ENCODE results near the gene WRNIP1.

WRNIP1 gene

GRCh38 chr6:2780102-2780737 is 15.0 kb downstream of the WRNIP1 start:
- H3K36me3 ChIP-seq = peaks cover 61% of the 10 kb centered on the region

GRCh38 chr6:2781685-2782355 is 16.6 kb downstream of the WRNIP1 start:
- Histone ChIP-seq H3K36me3 (peaks cover 51% of the 10 kb centered on the region), H3K4me3 (ENCODE audit: low read depth, low read length) (no peak overlapping the region), H3K27ac (no peak overlapping the region), H3K27me3 (ENCODE audit: insufficient read depth, low read depth, severe bottlenecking) (no peaks in the 10 kb centered on the region), H3K9me3 (ENCODE audit: severe bottlenecking) (no peaks in the 10 kb centered on the region)
- no peak for TF ChIP-seq CTCF (IDR thresholded peaks at IDR 0.05; ENCODE audit: low read depth, low read length)
- no peak for DNase-seq

More at GRCh38 chr6:2780102-2780737, 15.0 kb downstream of the WRNIP1 start:
- Histone ChIP-seq H3K4me3 (ENCODE audit: low read depth, low read length) (no peak overlapping the region), H3K27me3 (ENCODE audit: insufficient read depth, low read depth, severe bottlenecking) (no peaks in the 10 kb centered on the region), H3K9me3 (ENCODE audit: severe bottlenecking) (no peaks in the 10 kb centered on the region), H3K27ac (no peak overlapping the region)
- no peak for DNase-seq
- TF ChIP-seq CTCF (IDR thresholded peaks at IDR 0.05; ENCODE audit: low read depth, low read length) = no peak

- TF ChIP-seq CTCF (IDR thresholded peaks at IDR 0.05; ENCODE audit: low read depth, low read length) = no peak
- H3K27ac ChIP-seq = no peak overlapping the region
- H3K4me3 ChIP-seq (ENCODE audit: low read depth, low read length) = no peak overlapping the region
- no peaks in the 10 kb centered on the region for H3K27me3 ChIP-seq (ENCODE audit: insufficient read depth, low read depth, severe bottlenecking)
- H3K36me3 ChIP-seq = peaks cover 56% of the 10 kb centered on the region
- DNase-seq = no peak
- H3K9me3 ChIP-seq (ENCODE audit: severe bottlenecking) = no peaks in the 10 kb centered on the region
Observed at GRCh38 chr6:2782356-2782708, 17.1 kb downstream of the WRNIP1 start.

GRCh38 chr6:2782825-2783187 is 17.6 kb downstream of the WRNIP1 start:
- DNase-seq = no peak
- peak overlapping the region; percentile 45 for H3K27ac ChIP-seq
- H3K27me3 ChIP-seq (ENCODE audit: insufficient read depth, low read depth, severe bottlenecking) = no peaks in the 10 kb centered on the region
- H3K4me3 ChIP-seq (ENCODE audit: low read depth, low read length) = no peak overlapping the region
- no peak for TF ChIP-seq CTCF (IDR thresholded peaks at IDR 0.05; ENCODE audit: low read depth, low read length)
- no peaks in the 10 kb centered on the region for H3K9me3 ChIP-seq (ENCODE audit: severe bottlenecking)
- peaks cover 60% of the 10 kb centered on the region for H3K36me3 ChIP-seq

- no peak overlapping the region for H3K4me3 ChIP-seq (ENCODE audit: low read depth, low read length)
- TF ChIP-seq CTCF (IDR thresholded peaks at IDR 0.05; ENCODE audit: low read depth, low read length) = peak; percentile 59
- H3K9me3 ChIP-seq (ENCODE audit: severe bottlenecking) = no peaks in the 10 kb centered on the region
- peaks cover 61% of the 10 kb centered on the region for H3K36me3 ChIP-seq
- peak overlapping the region; percentile 45 for H3K27ac ChIP-seq
- H3K27me3 ChIP-seq (ENCODE audit: insufficient read depth, low read depth, severe bottlenecking) = no peaks in the 10 kb centered on the region
- DNase-seq = peak; percentile 60
Observed at GRCh38 chr6:2783188-2783963, 18.2 kb downstream of the WRNIP1 start.

All from WERI-Rb-1 (cell line).